DND-41 (cell line): Measurements from ENCODE around the gene ESRRA.

Experiments used
- ATAC-seq: fragments of 200-7000 bp; cut with Tn5 transposase; 3 replicates; pipeline ENCODE4 v1.9.1; 2021; ENCODE audit warnings: low read depth; ENCODE audit not compliant: insufficient read depth
- DNase-seq: peaks from one replicate; pipeline ENCODE4 v3.0.0-alpha.2; 2020
- H2AFZ ChIP-seq: 2 replicates; pipeline ENCODE4 v1.6.0; 2012; ENCODE audit warnings: low read depth, low read length
- H3K27ac ChIP-seq: 2 replicates; pipeline ENCODE4 v1.5.1; 2012; ENCODE audit warnings: low read length, inconsistent platforms
- H3K27me3 ChIP-seq: fragments of 200-600 bp; sonication (generic); 2 replicates; pipeline ENCODE4 v1.6.0; 2012; ENCODE audit warnings: low read length, mild to moderate bottlenecking, inconsistent platforms; ENCODE audit not compliant: insufficient read depth, poor library complexity
- H3K36me3 ChIP-seq: 2 replicates; pipeline ENCODE4 v1.5.1; 2012; ENCODE audit warnings: low read length, inconsistent platforms; ENCODE audit not compliant: insufficient read depth
- H3K4me1 ChIP-seq: 2 replicates; pipeline ENCODE4 v1.5.1; 2012; ENCODE audit warnings: mild to moderate bottlenecking, low read length; ENCODE audit not compliant: insufficient read depth
- H3K4me2 ChIP-seq: 2 replicates; pipeline ENCODE4 v1.6.0; 2012; ENCODE audit warnings: mild to moderate bottlenecking, moderate library complexity, low read length, inconsistent platforms; ENCODE audit not compliant: insufficient read depth
- H3K4me3 ChIP-seq, 2 experiments: fragments of 200-600 bp in 1 of 2; shearing (Covaris generic) in 1 of 2; 2 replicates each; pipeline ENCODE4 v1.5.1; 2012 to 2016; ENCODE audit warnings: inconsistent platforms in 2 of 2, low read length in 2 of 2, mild to moderate bottlenecking in 2 of 2, low read depth in 1 of 2, moderate library complexity in 1 of 2
- H3K79me2 ChIP-seq: 2 replicates; pipeline ENCODE4 v1.6.0; 2012; ENCODE audit warnings: low read length, inconsistent platforms; ENCODE audit not compliant: insufficient read depth
- H3K9ac ChIP-seq: 2 replicates; pipeline ENCODE4 v1.6.0; 2012; ENCODE audit warnings: low read depth, mild to moderate bottlenecking, inconsistent platforms, low read length, moderate library complexity
- H3K9me3 ChIP-seq: 2 replicates; pipeline ENCODE4 v1.5.1; 2012; ENCODE audit warnings: low read length, moderate library complexity, mild to moderate bottlenecking, inconsistent platforms; ENCODE audit not compliant: insufficient read depth, severe bottlenecking
- H4K20me1 ChIP-seq: 2 replicates; pipeline ENCODE4 v1.6.0; 2012; ENCODE audit warnings: low read length; ENCODE audit not compliant: insufficient read depth
- CTCF ChIP-seq: IDR thresholded peaks from 2 replicates; pipeline ENCODE4 v1.5.1; 2012; ENCODE audit warnings: borderline replicate concordance, low read length, moderate library complexity, mild to moderate bottlenecking; ENCODE audit not compliant: poor library complexity, severe bottlenecking; ENCODE audit errors: extremely low read depth
- EZH2 ChIP-seq: IDR thresholded peaks from 3 replicates; pipeline ENCODE4 v1.6.1; 2012; ENCODE audit warnings: borderline replicate concordance, low read depth, mild to moderate bottlenecking, moderate library complexity, low read length, inconsistent platforms; ENCODE audit not compliant: severe bottlenecking

The ESRRA gene

GRCh38 chr11:64267207-64267945 lies 37.9 kb upstream of the ESRRA start:
- H3K36me3 ChIP-seq: peaks cover 25% of the 10 kb centered on the region; the same call in 1 of the 2 replicates
- ATAC-seq: no peak
- no peaks in the 10 kb centered on the region for H4K20me1 ChIP-seq

GRCh38 chr11:64268025-64268892 lies 37.1 kb upstream of the ESRRA start:
- Histone ChIP-seq H3K27ac (peak overlapping the region; percentile 90), H3K4me1 (peaks cover 38% of the 10 kb centered on the region), H3K4me3 (peak overlapping the region; percentile 79 to 90; a peak in 3 of 4 replicates), H3K27me3 (no peaks in the 10 kb centered on the region), H3K36me3 (peaks cover 17% of the 10 kb centered on the region; the same call in 1 of the 2 replicates), H3K9ac (peak overlapping the region; percentile 95), H3K9me3 (no peaks in the 10 kb centered on the region), H2AFZ (peak overlapping the region; percentile 71; the same call in 1 of the 2 replicates), H3K79me2 (peaks cover 26% of the 10 kb centered on the region), H3K4me2 (peak overlapping the region; percentile 99), H4K20me1 (no peaks in the 10 kb centered on the region)
- no peak for TF ChIP-seq CTCF
- no peak for TF ChIP-seq EZH2
- ATAC-seq (no peak), DNase-seq (no peak)

More at GRCh38 chr11:64267207-64267945, 37.9 kb upstream of the ESRRA start:
- peaks cover 33% of the 10 kb centered on the region for H3K4me1 ChIP-seq
- no peaks in the 10 kb centered on the region for H3K9me3 ChIP-seq
- H3K4me2 ChIP-seq: no peak overlapping the region
- no peak overlapping the region for H2AFZ ChIP-seq
- TF ChIP-seq CTCF (no peak), EZH2 (no peak)
- H3K9ac ChIP-seq: peak overlapping the region; percentile 95; the same call in 1 of the 2 replicates
- no peak overlapping the region for H3K4me3 ChIP-seq
- H3K27ac ChIP-seq: no peak overlapping the region
- DNase-seq: no peak
- peaks cover 23% of the 10 kb centered on the region for H3K79me2 ChIP-seq
- H3K27me3 ChIP-seq: no peaks in the 10 kb centered on the region

- peaks cover 28% of the 10 kb centered on the region for H3K79me2 ChIP-seq
- no peaks in the 10 kb centered on the region for H4K20me1 ChIP-seq
- DNase-seq (peak; percentile 53), ATAC-seq (peak; percentile 4)
- H3K9me3 ChIP-seq: no peaks in the 10 kb centered on the region
- peak overlapping the region; percentile 90 for H3K27ac ChIP-seq
- peak overlapping the region; percentile 79 to 90 for H3K4me3 ChIP-seq
- H3K4me1 ChIP-seq: peaks cover 38% of the 10 kb centered on the region
- peak overlapping the region; percentile 95 for H3K9ac ChIP-seq
- H3K4me2 ChIP-seq: peak overlapping the region; percentile 99
- H3K27me3 ChIP-seq: no peaks in the 10 kb centered on the region
- TF ChIP-seq CTCF (no peak), EZH2 (no peak)
- H2AFZ ChIP-seq: peak overlapping the region; percentile 71
- peaks cover 13% of the 10 kb centered on the region; the same call in 1 of the 2 replicates for H3K36me3 ChIP-seq
Observed at GRCh38 chr11:64268893-64269539, 36.3 kb upstream of the ESRRA start.
